GM21825 (cell line): ENCODE measurements around the gene PLEKHA7.

Source experiments
- ATAC-seq: cut with Tn5 transposase; IDR thresholded peaks from one replicate; pipeline ENCODE4 v1.9.1; 2021; ENCODE audit warnings: mild to moderate bottlenecking, moderate library complexity; ENCODE audit not compliant: unreplicated experiment

PLEKHA7 gene

DNA sequence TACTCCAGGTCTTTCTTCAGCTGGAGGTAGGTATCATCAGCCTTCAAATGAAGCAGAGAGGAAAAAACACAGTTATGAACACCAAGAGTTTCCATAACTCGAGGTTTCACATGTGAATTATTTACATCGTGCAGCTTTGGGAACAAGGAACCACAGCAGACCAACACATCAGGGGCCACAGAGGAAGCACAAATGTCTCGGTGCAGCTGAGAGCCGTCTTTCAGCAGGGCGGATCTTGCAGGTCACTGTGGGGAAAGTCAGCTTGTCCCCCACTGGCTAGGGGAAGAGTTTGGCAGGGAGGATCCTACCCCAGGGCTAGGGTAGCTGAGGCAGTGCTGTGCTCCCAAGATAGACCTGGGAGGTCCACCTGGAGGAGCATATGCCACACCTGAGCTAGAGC is 201.1 kb downstream of the PLEKHA7 start:
- no peak for ATAC-seq

GRCh38 chr11:16812274-16812673 is 201.9 kb downstream of the PLEKHA7 start:
- ATAC-seq, result no peak

GRCh38 chr11:16811136-16812020 is 202.8 kb downstream of the PLEKHA7 start:
- no peak for ATAC-seq

DNA sequence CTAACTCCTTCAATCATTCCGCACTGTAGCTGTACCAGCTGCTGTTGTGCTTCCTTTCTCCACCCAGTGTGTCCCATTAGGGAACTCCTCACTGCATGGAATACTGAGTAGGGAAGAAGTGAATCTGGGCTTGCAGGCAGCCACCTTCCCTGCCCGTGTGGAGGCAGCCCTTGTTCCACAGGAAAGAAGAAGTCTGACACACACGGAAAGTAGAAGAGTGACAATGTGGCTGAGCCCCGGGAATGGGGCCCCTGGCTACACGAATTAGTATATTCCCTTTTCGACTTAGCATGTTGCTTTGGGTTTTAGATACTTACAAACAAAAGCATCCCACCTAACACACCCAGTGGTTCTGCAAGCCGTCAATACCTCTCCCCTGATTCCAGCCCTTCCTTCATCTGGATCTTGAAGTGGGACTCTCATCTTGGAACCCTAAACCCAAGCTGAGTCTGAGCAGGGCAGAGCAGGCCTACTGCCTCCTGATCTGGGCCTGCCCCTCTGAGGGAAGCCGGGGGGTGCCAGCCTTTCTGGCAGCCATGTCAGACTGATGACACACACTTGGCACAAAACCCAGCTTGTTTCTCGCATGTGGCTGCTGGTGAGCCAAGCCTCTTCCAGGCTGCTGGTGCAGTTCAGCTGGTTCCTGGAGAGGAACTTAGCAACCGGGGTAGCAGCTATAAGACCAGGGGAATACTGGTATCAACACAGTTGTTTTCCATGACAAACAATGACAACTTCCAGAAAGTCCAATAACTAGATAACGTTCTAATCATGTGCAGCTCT is 204.1 kb downstream of the PLEKHA7 start:
- ATAC-seq, result no peak

GRCh38 chr11:16807306-16807705 is 206.9 kb downstream of the PLEKHA7 start:
- ATAC-seq, result no peak

GRCh38 chr11:16806791-16807190 is 207.4 kb downstream of the PLEKHA7 start:
- no peak for ATAC-seq

DNA sequence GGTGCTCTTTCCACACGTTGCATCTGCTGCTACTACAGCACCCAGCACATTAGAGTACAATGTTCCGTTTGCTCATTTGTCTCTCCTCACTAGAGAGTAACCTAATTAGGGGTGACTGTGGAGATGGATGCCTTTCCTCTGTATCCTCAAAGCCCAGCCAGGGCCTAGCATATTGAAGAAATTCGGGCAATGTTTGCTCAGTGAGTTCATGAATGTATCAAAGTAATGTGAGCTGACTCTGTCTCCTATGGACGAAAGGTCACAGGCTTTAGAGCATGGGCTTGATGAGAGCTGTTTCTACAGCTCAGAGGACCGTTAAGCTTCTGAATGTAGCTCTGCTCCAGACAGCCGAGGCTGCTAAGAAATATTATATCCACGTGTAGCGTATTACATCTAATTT is 208.3 kb downstream of the PLEKHA7 start:
- no peak for ATAC-seq

- no peak for ATAC-seq
These were observed 209.9 kb downstream of the PLEKHA7 start for GRCh38 chr11:16804104-16804947.

- no peak for ATAC-seq
These were observed 212.8 kb downstream of the PLEKHA7 start for GRCh38 chr11:16801288-16801980.

DNA sequence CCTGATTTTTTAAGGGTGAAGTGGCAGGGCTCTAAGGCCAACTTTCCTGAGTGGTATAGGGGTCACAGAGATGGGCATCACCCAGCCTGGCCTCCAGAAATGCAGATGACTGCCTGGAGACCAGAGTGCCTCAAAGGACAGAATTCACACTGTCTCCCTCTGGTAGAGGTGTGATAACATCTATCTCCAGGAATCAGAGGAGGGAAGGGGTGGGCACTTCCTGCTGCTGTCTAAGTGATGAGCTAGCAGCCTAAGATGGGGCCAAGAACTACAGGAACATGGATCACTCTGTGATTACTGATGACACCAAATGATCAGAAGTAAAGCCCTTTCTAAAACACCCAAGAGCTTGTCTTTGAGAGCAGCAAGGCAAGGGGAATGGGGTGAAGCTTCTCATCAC is 213.8 kb downstream of the PLEKHA7 start:
- no peak for ATAC-seq

DNA sequence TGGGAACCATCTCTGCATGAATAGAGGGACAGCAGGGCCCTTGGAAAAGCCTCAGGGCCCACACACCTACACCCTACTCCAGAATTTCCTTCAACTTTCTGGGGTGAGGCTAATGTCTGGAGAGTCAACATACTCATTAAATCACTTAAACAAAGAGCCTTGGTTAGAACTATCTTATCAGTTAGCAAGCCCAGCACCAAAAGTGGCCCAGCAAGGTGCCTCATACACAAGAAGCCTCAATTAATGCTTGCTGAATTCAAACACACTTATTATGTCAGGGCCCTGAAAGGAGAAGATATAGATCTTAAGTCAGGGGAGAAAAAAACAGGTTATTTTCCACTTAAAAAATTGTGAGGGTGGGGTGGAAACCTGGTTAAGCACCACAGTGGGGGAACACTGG is 214.3 kb downstream of the PLEKHA7 start:
- no peak for ATAC-seq

DNA sequence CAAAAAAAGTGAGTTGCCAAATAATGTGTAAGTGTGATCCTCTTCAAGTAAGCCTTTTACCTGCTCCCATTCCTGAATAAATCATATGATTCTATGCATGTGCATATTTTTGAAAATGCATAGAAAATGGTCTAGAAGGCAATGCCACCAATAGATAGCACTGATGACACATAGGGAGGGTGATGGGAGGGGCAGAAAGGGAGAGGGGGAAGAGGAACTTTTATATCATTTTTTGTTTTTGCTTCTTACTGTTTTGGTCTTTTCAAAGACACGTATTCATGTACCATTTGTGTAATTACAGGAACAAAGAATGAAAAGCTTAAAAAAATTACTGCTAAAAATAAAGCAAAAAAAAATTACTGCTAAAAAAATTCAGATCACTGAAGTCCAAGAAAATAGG is 215.0 kb downstream of the PLEKHA7 start:
- ATAC-seq, result no peak

GRCh38 chr11:16797776-16798175 is 216.4 kb downstream of the PLEKHA7 start:
- no peak for ATAC-seq

GRCh38 chr11:16796311-16796710 is 217.9 kb downstream of the PLEKHA7 start:
- no peak for ATAC-seq

GRCh38 chr11:16795146-16795545 is 219.1 kb downstream of the PLEKHA7 start:
- ATAC-seq, result no peak

- no peak for ATAC-seq
These were observed 220.0 kb downstream of the PLEKHA7 start for GRCh38 chr11:16794047-16794818.

GRCh38 chr11:16793511-16793910 is 220.7 kb downstream of the PLEKHA7 start:
- ATAC-seq, result no peak

- no peak for ATAC-seq
These were observed 221.2 kb downstream of the PLEKHA7 start for GRCh38 chr11:16793009-16793408.

GRCh38 chr11:16792426-16792825 is 221.8 kb downstream of the PLEKHA7 start:
- no peak for ATAC-seq
